Islet precursor cell (in vitro differentiated cells): ENCODE measurements around the gene ABHD8.
"Not testable (repeated sequence)": the region's sequence is repeated elsewhere in the genome, so short reads cannot be mapped to it uniquely, and the experiment has no call there.

Experiments
- DNase-seq: peaks from one replicate; pipeline ENCODE4 v3.0.0-alpha.2; 2018

The ABHD8 gene

GRCh38 chr19:17294051-17294891, 9.0 kb downstream of the ABHD8 start:
- DNase-seq = peak; percentile 88

GRCh38 chr19:17293605-17294004, 9.6 kb downstream of the ABHD8 start:
- DNase-seq = no peak

GRCh38 chr19:17292301-17293074, 10.7 kb downstream of the ABHD8 start:
- peak; percentile 97 for DNase-seq

- DNase-seq = peak; percentile 93
Observed at GRCh38 chr19:17289489-17289888, 13.7 kb downstream of the ABHD8 start.

- DNase-seq = peak; percentile 40
Observed at GRCh38 chr19:17286752-17287151, 16.5 kb downstream of the ABHD8 start.

- DNase-seq = peak; percentile 43
Observed at GRCh38 chr19:17286263-17286662, 17.0 kb downstream of the ABHD8 start.

- peak; percentile 42 for DNase-seq
Observed at GRCh38 chr19:17285415-17286135, 17.6 kb downstream of the ABHD8 start.

GRCh38 chr19:17283504-17283996, 19.7 kb downstream of the ABHD8 start:
- DNase-seq = peak; percentile 45

- DNase-seq = peak; percentile 96
Observed at GRCh38 chr19:17282488-17283125, 20.6 kb downstream of the ABHD8 start.

- peak; percentile 69 for DNase-seq
Observed at GRCh38 chr19:17281391-17282304, 21.6 kb downstream of the ABHD8 start, which contains the start of gene ANKLE1. Gene ANKLE1 (plus strand): TSS chr19:17281901. CDS start chr19:17281921, 20 bp downstream.

GRCh38 chr19:17279436-17279835, 23.8 kb downstream of the ABHD8 start:
- no peak for DNase-seq

- no peak for DNase-seq
Observed at GRCh38 chr19:17275441-17276175, 27.6 kb downstream of the ABHD8 start.

- DNase-seq = not testable (repeated sequence)
Observed at GRCh38 chr19:17274892-17275291, 28.3 kb downstream of the ABHD8 start.

- no peak for DNase-seq
Observed at GRCh38 chr19:17268754-17269153, 34.5 kb downstream of the ABHD8 start.

- peak; percentile 99 for DNase-seq
Observed at GRCh38 chr19:17266975-17267788, 36.0 kb downstream of the ABHD8 start, which contains the start of gene BABAM1. Gene BABAM1 (plus strand): TSS chr19:17267443. CDS start chr19:17268807, 1,364 bp downstream.

- DNase-seq = no peak
Observed at GRCh38 chr19:17266589-17266974, 36.6 kb downstream of the ABHD8 start.

- peak; percentile 77 for DNase-seq
Observed at GRCh38 chr19:17266026-17266425, 37.2 kb downstream of the ABHD8 start.

- DNase-seq = no peak
Observed at GRCh38 chr19:17264641-17264979, 38.6 kb downstream of the ABHD8 start, which contains the start of gene USHBP1. Gene USHBP1 (minus strand): TSS chr19:17264745. CDS start chr19:17264299, 446 bp downstream.
